Fibroblast of lung (primary cell): ENCODE results near the gene HOXC5.

Source experiments
- CTCF ChIP-seq, 2 donors: IDR thresholded peaks in 1 of 2; conservative IDR thresholded peaks in 1 of 2; 1 replicate in 1 of 2; 2 replicates in 1 of 2; pipeline ENCODE4 v1.5.1; 2011 to 2012; ENCODE audit warnings: low read length in 2 of 2, control low read depth in 1 of 2, inconsistent platforms in 1 of 2, low read depth in 1 of 2, mild to moderate bottlenecking in 1 of 2
- EZH2 ChIP-seq: IDR thresholded peaks from 2 replicates; pipeline ENCODE4 v1.5.1; 2012; ENCODE audit warnings: low read length, control low read depth, mild to moderate bottlenecking; ENCODE audit errors: missing control alignments

GRCh38 chr12:53995378-53996239 lies 37.2 kb upstream of the HOXC5 start:
- no peak for TF ChIP-seq CTCF (conservative IDR thresholded peaks at IDR 0.05 in 1 of 2, IDR thresholded peaks at IDR 0.05 in 1 of 2; ENCODE audit: low read depth in 1 of 2, low read length in 2 of 2)
- TF ChIP-seq EZH2: peak; percentile 8
